KBM-7 (cell line): ENCODE measurements around the gene POLR1G.
A peak's percentile ranks its signal among the peaks of the same experiment; 100 is the strongest.
"Not testable (repeated sequence)": the region's sequence is repeated elsewhere in the genome, so short reads cannot be mapped to it uniquely, and the experiment has no call there.

Experiments used
- DNase-seq: peaks from one replicate; pipeline ENCODE4 v3.0.0-alpha.2; 2015
- in situ Hi-C: fragments of 300-500 bp; cut with MboI; formaldehyde crosslinking; loops from 2 replicates; pipeline ENCODE4 v1.14.3; 2020; ENCODE audit warnings: low sequenced_read_pairs, low pct_unique_long_range_greater_than_20kb, mixed read lengths

The POLR1G gene

DNA sequence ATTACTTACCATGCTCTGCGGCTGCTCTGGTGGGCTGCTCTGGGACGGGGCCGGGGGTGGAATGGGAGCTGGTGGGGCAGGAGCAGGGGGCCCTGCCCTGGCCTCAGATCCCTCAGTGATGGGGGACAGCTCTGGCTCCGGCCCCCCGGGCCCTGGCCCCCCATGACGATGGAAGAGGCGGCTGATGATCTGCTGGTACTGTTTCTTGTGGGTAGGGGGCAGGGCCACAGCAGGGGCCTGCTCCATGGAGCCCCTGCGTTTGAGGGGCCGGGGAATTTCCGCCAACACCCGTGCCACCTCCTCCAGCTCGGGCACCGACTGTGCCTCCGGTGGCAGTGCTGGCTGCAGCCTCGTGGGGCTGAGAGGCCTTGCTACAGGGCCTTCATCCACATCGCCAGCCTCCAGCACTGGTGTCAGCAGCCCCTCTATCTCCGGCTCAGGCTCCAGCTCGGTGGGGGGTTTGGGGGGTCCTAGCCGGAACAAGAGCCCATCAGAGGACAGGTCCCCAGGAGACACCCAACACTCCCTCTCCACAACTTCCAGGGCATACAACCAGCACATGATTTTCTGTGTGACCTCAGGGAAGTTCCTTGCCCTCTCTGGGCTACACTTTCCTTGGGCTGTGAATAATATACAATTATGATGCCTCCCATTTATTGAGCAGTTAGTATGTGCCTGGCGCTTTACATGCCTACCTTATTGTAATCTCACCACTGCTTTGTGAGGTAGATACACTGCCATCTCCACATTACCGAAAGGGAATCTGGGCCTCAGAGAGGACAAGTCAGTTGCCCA, 14.4 kb upstream of the POLR1G start:
- DNase-seq, result no peak
- in situ Hi-C loops, result no loop called here

DNA sequence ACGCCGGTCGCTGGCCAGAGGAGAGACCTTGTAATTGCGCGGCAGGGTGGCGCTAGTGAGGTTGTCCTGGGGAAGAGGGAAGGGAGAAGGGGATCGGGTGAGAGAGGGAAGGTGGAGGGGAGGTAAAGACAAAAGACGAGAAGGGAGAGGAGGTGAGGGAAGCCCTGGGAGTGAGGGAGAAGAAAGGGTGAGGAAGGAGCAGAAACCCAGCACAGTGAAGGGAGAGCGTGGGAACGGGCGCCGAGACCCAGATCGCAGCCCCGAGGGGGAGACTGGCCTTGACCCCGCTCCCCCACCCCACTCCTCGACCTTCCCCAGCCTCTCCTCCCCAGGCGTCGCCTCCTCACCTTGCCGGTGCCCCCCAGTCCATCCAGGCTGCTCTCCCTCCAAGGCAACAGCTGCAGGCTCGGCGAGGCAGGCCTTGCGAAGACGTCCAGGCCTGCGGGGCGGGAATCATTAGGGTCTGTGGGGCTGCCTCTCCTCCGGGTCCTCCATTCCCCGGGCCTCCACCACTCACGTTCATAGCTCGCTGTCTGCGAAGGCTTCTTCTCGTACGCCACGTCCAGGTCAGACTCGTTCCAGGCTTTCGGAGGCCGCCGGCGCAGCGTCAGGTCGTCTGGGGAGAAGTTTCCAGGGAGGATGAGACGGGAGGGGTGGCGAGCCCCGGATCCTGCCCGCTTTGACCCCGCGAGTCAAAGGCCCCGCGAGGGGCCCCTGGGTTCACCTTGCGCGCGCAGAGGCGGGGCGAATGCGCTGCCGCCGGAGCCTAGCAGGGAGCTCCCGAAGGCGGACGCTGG, 10.4 kb upstream of the POLR1G start:
- no peak for DNase-seq
- in situ Hi-C loops, result no loop called here

DNA sequence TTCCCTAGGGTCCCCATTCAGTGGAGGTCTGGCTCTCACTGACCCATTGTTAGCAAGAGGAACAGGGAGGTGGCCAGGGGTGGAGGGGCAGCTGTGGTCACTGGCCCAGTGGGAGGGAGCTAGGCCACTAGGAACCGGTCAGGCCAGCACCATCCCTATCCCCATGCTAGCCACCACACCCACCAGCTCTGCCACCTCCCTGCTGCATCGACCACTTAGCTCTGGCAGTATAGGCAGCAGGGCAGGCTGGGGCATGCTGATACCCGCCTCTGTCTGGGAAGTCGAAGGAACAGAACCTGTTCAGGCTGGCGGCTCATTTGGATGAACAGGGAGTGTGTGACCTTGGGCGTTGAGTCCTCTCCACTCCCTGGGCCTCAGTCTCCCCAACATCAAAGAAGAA, 6.3 kb upstream of the POLR1G start:
- DNase-seq, result no peak
- in situ Hi-C loops, result no loop called here

DNA sequence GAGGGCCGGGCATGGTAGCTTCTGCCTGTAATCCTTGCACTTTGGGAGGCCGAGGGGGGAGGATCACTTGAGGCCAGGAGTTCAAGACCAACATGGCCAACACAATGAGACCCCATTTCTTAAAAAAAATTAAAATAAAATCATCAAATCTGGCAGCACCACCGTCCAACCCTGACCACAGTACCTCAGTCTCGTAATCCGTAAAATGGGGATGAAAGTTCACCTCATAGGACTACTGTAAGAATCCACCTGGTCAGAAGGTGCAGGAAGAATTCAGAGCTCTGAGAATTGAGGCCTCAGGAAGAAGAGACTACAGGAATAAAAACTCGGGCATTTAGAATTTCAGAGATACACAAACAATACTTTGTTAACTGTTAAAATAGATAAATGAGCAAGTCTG, 4.6 kb upstream of the POLR1G start:
- in situ Hi-C loops, result no loop called here
- DNase-seq, result no peak

DNA sequence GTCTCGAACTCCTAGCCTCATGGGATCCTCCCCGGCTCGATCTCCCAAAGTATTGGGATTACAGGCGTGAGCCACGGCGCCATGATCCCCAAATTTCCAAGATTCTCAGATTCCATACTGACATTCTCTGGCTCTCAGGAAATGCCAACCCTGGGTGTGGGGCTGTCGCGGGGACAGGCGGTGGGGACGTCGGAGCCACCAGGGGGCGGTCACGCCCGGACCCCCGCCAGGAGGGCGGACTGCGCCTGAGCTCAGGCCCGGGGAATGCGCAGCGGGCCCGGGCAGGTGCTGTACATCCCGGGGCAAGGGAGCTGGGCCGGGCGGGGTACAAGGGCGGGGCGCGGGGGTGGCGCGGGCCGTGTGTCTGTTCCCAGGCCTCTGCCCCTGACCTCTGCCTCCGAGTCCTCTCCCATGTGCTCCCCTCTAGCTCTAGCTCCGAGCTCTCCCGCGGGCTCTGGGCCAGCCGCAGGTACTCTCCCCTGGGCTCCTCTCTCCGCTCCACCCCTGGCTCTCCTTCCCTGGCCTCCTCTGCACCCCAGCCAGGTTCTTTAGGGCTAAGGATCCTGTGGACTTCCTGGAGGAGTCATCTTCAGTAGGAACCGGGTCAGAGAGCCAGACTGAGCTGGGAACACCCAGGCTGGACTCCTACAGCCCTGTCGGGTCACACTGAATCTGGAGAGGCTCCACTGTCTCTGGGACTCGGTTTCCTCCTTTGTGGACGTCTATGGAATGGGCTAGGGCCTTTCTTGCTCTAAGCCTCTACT, 4.0 kb upstream of the POLR1G start:
- DNase-seq, result peak; percentile 75
- in situ Hi-C loops, result no loop called here

DNA sequence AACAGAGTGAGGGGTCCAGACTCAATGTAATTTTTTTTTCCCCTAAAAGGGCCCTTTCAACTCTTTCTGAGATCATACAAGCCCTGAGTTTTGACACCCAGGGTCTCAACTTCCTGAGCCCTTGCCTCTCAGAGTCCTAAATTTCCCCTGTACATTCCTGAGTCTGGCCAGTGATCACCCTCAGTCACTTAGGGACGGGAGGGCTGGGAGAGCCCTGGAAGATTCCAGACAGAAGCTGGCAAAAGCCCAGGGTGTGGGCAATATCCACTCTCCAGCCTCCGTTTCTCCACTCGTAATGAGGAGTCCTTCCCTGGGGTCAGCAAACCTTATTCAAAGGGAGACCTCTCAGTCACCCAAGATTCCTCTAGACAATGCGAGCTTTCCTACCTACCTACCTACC, 3.2 kb upstream of the POLR1G start:
- no peak for DNase-seq
- in situ Hi-C loops, result no loop called here

DNA sequence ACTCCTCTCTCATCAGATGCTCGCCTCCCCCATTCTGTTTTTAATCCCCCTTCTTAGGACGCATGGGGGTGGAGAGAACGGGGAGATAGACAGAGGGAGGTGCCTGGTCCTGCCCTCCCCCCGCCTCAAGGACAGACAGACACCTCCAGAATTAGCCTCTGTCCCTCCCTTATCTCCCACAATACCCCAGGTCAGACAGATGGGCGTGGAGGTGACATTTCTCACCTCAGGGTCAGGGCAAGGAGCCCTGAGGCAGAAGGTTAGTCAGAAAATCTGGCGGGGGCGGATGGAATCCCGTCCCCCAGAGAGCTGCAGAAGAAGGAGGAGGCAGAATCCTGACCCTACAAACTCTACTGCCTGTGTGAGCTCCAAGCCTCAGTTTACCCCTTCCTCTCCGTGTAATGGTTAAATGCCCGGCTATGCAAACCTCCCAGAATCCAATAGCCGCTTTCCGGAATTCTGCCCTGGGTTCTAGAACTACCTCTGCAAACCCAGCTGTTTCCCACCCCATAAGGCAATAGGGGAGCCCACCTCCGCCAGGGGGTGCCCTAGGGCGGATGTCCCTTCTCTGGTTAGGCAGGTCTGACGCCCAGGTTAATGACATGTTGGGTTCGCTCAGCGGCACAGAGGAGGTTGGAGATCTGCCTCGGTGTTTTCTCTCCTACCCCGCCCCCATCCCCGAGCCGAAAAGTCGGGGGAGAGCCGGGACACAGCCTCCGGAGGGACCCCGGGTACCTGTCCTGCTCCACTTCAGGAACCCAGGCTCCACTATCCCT, 2.5 kb upstream of the POLR1G start:
- DNase-seq, result no peak
- in situ Hi-C loops, result no loop called here

DNA sequence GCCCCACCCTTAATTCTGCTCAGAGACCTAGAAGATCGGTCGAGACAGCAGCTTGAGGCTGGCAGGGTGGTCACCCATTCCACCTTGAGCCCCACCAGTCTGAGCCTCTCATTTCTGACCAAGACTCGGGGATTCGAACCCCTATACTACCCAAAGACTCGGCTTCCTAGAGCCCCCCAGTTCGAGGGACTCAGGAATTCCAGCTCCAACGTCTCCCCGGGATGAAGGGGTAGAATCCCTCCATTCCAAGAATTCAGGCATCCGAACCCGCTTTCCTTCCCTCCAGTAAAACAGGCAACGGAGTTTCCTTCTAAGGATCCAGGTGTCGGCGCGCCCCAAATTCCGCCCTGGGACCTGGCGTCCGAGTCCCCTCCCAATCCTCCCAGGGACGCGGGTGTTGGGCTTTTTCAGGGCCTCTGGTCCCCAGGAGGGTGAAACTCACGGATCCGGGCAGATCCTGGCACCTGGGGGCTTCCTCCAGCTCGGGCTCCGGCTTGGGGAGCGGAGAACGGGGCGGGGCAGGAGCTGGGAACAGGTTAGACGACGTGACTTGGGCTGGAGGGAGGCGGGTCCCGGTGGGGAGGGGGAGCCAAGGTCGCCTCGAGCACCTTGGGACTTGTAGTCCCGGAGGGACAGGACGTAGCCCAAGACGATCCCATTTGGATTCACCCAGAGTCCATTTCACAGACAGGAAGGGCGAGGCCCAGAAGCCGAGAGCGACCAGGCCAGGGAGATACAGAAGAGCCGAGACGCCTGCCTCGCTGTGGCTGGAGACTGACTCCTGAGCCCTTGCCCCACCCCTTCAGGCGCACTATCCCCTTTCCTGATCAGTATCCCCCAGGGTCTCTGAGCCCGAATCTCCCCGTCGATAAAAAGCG, 1.6 kb upstream of the POLR1G start, which contains the start of gene PPP1R13L:
Gene PPP1R13L (minus strand): TSS at position 513 of the 878 bp plus-strand sequence. CDS start 6,751 bp downstream, outside the sequence.
- no peak for DNase-seq
- in situ Hi-C loops, result no loop called here

DNA sequence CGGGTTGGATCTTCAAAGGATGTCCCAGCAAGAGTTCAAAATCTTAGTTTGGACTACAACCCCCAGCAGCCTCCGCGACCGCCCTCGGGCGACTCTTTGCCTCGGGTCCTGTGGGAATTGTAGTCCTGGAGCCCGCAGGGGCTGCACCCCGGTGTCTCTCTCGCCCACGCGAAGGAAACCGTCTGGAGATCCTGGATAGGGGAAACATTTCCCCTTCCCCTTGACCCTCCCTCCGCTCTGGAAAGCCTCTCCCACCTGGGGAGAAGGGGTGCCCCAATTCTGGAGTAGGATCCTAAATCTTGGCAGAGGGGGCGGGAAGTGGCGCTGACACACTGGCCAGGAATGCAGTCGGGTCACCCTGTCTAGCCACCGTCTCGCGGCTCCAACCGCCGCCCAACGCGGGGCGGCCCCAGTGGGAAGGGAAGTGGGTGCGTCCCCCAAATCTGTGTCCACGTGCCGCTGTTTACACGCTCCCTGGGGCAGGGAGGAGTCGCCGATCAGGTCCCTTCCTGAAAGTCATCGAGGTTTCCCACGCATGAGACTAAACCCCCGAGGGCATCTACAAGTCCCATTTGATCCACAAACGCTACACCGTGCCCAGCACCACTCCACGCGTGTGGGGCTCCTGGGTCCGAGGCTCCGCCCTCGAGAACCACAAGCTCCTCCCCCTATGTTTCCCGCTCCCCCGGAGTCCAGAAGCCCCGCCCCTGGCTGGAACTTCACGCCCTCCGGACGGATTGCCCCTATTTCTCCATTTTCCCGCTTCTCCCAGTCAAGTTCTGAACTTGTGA, 814 bp upstream of the POLR1G start:
- DNase-seq, result peak; percentile 90
- in situ Hi-C loops, result no loop called here

DNA sequence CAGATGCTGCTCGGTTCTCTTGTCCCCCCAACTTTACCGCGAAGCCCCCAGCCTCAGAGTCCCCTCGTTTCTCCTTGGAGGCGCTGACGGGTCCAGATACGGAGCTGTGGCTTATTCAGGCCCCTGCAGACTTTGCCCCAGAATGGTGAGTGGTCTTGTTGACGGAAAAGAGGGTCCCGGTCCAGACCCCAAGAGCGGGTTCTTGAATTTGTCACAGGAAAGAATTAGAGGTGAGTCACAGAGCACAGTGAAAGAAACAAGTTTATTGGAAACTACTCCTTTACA, 589 bp downstream of the POLR1G start:
- in situ Hi-C loops, result no loop called here
- no peak for DNase-seq

DNA sequence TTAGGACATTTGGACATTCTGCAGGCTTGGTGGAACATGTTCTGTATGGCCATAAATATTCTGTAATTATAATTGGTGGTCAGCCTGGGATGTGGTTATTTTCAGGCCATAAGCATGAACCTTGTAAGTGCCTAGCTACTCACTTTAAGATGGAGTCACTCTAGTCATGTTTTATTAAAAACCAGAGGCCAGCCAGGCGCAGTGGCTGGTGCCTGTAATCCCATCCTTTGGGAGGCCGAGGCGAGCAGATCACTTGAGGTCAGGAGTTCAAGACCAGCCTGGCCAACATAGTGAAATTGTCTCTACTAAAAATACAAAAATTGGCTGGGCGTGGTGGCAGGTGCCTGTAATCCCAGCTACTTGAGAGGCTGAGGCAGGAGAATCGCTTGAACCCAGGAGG, 1.1 kb downstream of the POLR1G start:
- in situ Hi-C loops, DNase-seq: not testable (repeated sequence)

DNA sequence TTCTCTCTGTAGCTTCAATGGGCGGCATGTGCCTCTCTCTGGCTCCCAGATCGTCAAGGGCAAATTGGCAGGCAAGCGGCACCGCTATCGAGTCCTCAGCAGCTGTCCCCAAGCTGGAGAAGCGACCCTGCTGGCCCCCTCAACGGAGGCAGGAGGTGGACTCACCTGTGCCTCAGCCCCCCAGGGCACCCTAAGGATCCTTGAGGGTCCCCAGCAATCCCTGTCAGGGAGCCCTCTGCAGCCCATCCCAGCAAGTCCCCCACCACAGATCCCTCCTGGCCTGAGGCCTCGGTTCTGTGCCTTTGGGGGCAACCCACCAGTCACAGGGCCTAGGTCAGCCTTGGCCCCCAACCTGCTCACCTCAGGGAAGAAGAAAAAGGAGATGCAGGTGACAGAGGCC, 1.7 kb downstream of the POLR1G start:
- in situ Hi-C loops, result no loop called here
- DNase-seq, result no peak

DNA sequence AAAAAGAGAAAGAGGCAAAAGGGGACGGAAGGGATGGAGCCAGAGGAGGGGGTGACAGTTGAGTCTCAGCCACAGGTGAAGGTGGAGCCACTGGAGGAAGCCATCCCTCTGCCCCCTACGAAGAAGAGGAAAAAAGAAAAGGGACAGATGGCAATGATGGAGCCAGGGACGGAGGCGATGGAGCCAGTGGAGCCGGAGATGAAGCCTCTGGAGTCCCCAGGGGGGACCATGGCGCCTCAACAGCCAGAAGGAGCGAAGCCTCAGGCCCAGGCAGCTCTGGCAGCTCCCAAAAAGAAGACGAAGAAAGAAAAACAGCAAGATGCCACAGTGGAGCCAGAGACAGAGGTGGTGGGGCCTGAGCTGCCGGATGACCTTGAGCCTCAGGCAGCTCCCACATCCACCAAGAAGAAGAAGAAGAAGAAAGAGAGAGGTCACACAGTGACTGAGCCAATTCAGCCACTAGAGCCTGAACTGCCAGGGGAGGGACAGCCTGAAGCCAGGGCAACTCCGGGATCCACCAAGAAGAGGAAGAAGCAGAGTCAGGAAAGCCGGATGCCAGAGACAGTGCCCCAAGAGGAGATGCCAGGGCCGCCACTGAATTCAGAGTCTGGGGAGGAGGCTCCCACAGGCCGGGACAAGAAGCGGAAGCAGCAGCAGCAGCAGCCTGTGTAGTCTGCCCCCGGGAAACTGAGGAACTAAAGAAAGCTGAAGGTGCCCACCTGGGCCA, 2.5 kb downstream of the POLR1G start:
- in situ Hi-C loops, result no loop called here
- DNase-seq, result no peak

DNA sequence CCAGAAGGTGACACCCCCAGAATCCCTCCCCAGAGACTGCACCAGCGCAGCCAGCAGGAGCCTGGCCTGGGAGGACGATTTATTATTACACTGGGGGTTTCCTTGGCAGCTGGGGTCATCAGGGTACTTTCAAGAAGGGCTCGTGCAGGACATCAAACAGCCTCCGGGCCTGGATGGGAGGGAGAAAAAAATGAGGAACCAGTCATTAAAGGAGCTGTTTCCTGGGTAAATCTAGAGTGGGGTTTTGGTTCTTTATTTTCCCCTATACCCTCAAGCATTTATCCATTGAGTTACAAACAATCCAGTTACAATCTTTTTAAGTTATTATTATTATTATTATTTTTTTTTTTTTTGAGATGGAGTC, 3.1 kb downstream of the POLR1G start:
- peak; percentile 45 for DNase-seq
- in situ Hi-C loops, result no loop called here

DNA sequence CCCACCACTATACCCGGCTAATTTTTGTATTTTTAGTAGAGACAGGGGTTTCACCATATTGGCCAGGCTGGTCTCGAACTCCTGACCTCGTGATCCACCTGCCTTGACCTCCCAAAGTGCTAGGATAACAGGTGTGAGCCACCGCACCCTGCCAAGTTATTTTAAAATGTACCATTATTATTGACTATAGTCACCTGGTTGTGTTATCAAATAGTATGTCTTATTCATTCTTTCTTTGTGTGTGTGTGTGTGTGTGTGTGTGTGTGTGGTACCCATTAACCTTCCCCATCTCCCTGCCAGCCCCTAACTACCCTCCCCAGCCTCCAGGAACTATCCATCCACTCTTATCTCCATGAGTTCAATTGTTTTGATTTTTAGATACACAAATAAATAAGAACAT, 3.9 kb downstream of the POLR1G start:
- DNase-seq, in situ Hi-C loops: not testable (repeated sequence)

DNA sequence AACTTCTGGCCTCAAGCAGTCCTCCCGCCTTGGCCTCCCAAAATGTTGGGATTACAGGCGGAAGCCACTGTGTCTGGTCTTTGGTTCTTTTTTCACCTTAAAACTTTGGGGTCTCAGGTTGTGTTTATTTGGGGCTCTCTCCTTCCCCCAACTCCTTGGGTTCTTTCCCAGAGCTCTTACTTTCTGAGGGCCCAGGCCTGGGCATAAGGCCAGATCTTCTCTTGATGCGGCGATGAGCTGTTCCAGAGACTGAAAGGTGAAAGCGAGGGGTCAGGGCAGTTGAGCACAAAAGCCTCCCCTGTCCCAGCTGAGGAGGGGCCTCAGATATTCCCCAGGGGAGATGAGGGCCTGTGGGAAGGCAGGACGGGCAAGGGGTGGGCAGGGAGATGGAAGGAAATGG, 7.1 kb downstream of the POLR1G start:
- DNase-seq, result no peak
- in situ Hi-C loops, result no loop called here

DNA sequence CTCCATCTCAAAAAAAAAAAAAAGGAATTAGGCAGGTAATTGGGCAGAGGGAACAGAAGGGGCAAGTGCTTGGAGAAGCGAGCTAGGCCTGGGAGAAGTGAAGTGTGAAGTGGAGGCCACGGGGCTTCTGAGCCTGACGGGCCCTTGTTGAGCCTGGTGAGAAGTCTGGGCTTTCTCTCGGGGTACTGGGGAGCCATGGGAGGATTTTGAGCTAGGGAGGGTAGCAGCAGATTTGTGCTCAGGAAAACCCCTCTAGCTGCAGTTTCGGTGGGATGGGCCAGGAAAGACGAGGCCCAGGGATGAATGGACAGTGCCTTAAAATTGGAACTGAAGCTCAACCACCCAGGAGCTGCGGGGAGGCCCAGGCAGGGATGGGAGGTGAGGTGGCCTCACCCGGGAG, 8.0 kb downstream of the POLR1G start:
- DNase-seq, result no peak
- in situ Hi-C loops, result no loop called here
